Measurements from ENCODE around the gene MAD1L1.

The MAD1L1 gene

DNA sequence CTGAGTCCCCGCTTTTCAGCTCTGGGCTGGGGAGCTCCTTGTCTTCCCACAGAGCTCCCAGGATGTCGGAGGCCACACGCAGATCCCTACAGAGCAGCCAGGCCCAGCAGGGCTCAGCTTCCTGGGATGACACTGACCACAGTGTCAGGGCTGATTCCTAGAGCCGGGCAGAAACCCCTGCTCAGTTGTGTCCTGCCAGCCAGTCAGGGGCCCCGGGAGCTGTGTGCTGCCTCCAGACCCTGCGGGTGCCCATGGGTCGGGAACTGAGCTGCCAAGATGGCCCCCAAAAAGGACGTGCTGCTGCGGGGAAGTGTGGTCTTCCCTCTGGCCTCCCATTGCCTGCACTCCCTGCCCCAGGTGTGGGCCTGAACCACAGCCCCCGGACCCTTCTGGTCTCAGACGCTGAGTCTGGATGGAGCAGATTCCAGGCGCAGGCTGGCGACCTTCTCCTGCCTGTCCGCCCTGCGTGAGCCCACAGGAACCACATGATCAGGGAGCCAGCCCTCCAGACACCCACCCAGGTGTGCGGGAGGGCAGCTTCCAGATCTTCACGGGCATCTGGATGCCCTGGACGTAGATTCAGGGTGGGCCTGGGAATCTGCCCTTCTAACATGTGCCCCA is 217.4 kb downstream of the MAD1L1 start:
- no peak for DNase-seq (ENCODE audit: low read depth in 2 of 2)

DNA sequence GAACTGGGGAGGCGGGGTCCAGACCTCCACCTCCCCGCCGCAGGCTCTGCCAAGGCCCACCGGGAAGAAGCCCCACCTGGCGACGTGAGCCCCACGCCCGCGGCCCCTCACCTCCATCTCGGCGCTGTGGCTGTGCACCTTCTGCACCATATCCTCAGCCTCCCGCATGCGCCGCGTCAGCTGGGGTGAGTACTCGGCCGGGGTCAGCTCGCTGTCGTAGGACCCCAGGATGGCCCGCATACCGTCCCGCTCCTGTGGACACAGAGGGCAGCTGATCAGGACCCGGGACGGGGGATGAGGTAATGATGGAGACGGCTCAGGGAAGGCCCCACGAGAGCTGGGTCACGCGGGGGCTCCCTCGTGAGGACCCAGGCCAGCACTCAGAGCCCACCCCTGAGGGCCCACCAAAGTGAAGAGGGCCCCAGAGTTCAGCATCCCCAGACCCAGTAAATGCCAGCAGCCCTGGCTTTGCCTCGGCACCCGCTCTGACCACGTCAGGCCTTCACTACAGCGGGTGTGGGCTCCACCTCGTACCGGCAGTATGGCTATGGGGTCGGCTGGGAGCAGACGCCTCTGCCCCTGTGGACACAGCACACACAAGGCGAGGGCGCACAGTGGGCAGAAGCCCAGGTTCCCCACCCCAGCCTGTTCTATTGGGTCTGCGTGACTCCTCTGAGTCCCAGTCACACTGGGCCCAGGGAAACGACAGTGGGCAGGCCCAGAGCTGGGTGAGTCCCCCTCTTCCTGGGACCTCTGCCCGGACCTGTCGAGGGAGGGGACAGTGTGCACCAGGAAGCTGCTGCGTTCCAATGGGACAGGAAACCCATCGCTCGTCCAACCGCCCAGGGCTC is 218.1 kb downstream of the MAD1L1 start:
- DNase-seq (ENCODE audit: low read depth in 2 of 2): no peak

DNA sequence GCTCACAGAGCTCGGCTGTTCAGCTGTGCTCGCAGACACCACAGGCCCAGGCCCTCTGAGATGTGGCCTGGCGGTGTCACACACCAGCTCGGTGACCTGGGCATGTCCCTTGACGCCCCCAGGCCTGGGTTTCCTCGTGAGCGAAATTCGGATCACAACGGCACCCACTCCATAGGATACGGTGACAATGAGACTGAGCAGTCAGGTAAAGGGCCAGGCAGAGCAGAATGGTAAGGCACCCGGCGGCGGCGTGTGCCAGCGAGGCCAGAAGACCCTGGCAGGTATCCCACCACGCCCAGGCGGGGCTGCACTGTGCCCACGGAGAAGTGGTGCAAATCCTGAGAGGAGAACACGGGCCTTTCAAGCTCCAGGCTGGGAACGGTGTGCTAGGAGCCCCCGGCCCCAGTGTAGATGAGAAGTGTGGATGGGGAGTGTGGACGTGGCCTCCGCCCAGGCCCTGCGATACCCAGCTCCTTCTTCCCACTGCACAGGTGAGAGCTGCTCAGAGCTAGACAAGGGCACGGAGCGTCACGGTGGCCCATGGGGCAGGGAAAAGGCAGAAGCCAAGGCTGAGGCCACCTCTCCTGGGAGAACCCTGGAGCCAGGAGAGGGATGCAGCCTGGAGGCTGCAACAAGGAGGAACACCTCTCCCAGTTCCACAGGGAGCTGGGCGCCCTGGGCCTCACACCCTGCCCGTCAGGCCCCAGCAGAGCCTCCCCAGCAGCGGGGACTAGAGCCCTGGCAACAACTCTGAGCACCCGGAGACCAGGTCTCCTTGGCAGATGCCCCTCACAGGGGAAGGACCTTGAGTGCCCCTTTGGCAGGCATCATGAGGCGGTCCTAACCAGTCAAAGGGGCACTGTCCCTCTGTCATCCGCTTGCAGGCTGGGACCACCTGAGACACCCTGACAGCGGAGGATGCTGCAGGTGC is 219.1 kb downstream of the MAD1L1 start:
- no peak for DNase-seq (ENCODE audit: low read depth in 2 of 2)

DNA sequence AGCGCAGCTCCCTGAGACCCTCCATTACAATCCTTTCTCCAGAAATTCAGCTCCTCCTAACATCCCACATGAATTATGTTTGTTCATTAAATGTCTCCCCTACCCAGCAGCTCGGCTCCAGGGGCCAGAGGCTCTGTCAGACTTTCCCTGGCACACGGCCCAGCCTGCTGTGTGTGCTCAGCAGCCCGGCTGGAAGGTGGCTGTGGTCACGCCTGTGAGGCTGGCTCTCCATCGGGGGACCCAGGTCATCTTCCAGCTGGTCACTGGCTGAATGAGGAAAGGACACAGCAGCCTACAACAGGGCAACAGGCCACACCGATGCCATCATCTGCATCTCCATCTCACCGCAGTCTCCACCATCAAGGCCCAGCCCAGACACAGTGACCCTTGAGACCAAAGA is 219.8 kb downstream of the MAD1L1 start:
- no peak for DNase-seq (ENCODE audit: low read depth in 2 of 2)

DNA sequence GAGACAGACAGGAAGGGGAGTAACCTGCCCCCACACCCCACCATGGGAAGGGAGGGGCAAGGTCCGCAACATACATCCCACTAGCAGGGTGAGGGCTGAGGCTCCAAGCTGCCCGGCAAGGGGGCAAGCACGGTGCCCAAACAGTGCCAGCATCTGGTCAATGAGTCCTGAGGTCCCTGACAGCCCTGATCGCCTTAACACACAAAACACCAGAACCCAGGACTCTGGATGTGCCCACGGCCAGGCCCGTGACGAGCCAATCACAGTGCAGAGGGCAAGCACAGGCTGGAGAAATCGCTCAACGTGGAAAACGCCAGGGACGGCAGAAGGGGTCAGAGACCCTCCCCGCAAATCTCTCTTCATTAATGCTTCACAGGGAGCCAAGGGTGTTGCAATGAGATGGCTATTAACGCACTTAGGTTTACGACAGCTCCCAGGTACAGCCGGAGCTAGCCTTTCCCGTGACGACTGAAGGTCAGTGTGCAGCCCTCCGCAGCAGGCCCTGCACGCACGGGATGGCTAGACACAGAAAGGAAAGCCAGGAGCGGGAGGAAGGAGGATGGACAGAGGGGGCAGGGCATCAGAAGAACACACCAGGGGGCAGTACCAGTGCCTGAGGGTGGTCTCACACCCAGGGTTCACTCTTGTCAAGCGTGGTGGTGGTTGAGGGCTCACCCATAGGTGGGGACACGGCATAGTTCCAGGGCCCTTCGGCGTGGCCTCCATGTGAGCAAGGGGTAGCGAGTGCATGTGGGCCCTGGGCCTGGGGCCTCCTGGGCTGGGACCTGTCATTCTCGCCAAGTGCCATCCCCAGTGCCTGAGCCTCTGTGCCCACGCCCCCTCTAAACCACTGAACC is 220.5 kb downstream of the MAD1L1 start:
- DNase-seq (ENCODE audit: low read depth in 2 of 2): no peak

- DNase-seq (ENCODE audit: low read depth in 2 of 2): no peak
These were observed 221.3 kb downstream of the MAD1L1 start for GRCh38 chr7:2011266-2012043.

DNA sequence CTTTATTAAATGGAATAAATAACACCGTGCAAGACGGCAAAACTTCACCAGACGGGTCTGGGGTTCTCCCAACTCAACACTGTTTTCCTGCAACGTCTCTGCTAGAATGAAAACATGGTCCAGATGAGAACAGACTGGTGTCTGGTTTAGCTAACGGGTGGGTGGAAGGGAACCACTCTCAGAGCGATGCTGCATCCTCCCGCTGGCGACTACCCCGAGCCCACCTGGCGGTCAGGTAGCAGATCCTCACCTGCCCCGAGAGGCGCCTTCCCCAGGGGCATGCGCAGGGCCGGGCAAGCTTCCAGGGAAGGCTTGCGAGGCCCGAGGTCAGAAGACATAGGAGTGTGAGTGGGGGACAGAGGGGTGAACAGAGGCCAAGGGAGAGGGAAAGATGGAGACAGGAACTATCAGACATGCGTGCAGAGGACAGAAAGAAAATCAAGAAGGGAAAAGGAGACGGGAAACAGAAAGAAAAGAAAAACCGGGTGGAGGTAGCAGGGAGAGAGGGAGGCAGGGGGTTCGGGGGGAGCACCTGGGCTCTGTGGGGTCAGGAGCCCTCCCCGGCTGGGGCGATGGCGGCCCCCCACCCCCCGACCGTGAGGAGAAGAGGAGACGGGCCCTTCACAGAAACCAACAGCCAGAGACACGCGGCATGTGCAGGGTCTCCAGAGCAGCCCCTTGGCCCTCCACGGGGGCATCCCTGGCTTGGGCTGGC is 222.0 kb downstream of the MAD1L1 start:
- DNase-seq (ENCODE audit: low read depth in 2 of 2): no peak

DNA sequence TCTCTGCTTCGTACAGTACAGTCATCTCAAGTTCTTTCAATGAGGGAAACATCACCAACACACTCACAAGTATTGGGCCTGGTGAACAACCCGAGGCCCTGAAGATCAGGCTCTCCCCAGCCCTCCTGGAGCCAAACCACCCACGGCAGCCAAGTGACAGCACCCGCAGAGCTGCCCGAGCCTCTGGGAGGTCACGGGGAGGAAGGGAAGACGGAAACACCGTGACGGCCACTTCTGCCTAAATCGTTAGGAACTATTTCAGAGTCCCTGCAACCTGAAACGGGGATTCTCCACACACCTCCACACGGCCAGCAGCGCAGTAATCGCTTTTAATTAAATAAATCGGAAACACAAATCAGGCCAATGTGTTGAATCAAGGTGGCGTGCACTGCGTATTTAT is 222.6 kb downstream of the MAD1L1 start:
- DNase-seq (ENCODE audit: low read depth in 2 of 2): no peak

DNA sequence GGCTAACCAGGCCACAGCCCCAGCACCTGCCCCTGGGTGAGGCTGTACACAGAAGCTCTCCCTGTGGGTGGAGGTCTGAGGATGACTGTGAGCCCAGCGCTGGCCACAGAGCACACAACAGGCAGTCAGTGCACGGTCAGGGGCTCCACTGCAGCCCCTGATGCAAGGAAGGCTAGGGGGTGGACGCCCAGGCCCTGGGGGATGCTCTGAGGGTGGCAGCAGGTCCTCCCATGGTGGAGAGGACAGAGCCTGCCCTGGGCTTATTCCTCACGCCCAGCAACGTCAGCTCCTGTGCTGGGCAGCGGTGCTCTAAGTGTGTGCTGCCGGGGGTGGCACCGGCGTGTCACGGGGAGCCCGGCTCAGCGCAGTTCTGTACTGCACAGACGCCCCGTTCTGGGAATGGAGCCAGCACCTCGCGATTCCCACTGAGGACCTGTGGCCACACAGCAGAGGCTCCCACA is 223.2 kb downstream of the MAD1L1 start:
- no peak for DNase-seq (ENCODE audit: low read depth in 2 of 2)

- no peak for DNase-seq (ENCODE audit: low read depth in 2 of 2)
These were observed 223.7 kb downstream of the MAD1L1 start for GRCh38 chr7:2008936-2009540.

DNA sequence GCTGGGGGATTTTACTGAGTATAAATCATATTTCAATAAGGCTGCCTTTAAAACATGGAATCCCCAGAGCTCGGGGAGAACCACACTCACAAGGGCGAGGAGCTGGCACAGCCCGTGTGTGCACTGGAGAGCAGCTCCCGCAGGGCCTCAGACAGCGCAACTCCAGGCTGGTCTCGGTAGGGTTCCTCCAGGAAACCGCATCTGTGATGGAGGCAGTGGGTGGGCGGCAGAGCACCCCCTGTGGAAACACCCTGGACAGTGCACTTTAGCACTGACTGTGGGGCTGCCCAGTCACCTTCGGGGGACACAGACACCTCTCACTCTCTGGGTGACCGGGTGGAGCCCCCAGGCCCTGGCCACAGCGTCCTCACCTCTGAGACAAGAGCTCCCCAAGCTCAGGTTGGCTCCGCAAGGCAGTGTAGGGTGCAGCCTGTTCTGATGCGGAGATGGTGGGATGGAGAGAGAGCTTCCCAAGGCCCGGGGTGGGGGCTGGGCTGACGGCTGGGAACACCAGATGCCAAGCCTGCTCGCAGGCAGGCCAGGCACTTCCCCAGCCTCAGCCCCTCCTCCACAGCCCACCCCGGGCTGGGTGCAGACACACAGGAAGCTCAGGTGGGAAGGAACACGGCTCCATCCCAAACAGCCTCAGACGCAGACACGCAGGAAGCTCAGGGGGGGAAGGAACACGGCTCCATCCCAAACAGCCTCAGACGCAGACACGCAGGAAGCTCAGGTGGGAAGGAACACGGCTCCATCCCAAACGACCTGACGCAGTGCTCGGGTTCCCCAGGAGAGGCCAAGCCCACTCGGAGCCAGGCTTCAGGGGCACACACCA is 224.4 kb downstream of the MAD1L1 start:
- no peak for DNase-seq (ENCODE audit: low read depth in 2 of 2)

GRCh38 chr7:2007551-2007950 is 225.2 kb downstream of the MAD1L1 start:
- DNase-seq (ENCODE audit: low read depth in 2 of 2): no peak

GRCh38 chr7:2006921-2007381 is 225.8 kb downstream of the MAD1L1 start:
- no peak for DNase-seq (ENCODE audit: low read depth in 2 of 2)

DNA sequence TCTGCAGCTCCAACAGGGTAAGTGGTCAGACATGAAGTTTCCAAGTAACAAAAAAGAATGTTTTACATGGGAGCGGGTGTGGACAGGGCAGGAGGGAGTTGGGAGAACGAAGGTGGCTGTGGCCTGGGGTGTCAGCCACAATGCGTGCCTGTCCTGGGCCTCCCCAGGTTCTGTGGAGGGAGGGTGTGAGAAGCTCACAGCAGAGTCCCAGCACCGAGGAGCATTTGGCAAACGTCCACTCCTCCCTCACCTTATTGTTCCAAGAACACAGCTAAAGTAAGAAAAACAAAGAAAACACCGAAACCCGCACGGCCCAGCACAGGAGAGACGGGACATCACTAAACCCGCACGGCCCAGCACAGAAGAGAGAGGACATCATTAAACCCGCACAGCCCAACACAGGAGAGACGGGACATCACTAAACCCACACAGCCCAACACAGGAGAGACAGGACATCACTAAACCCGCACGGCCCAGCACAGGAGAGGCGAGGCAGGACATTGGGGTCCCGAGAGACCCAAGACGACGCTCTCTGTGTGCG is 226.4 kb downstream of the MAD1L1 start:
- DNase-seq (ENCODE audit: low read depth in 2 of 2): no peak

DNA sequence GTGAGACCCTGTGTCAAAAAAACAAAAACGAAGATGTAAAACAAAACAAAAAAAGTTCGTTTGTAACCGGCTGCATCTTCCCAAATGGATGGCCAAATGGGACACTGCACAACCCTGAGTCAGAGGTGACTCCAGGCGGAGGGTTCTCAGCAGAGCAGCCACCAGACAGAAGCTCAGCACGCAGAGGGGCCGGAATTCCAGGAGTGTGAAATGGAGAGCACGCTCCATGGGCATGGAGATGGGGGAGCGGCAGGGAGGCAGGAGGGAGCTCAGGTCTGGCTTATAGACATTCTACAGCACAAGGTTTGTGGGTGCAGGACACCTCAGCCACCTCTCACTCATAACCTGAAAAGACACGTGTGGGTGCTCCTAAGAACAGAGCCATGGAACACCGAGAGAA is 227.0 kb downstream of the MAD1L1 start:
- no peak for DNase-seq (ENCODE audit: low read depth in 2 of 2)

- no peak for DNase-seq (ENCODE audit: low read depth in 2 of 2)
These were observed 227.7 kb downstream of the MAD1L1 start for GRCh38 chr7:2004841-2005725.

All from fibroblast of skin of left biceps (primary cell).